ENCODE measurements around the gene SYT12. TPM values are rescaled to one million over a fixed set of nuclear protein-coding genes. Genes with fewer than 3 reads are reported as not detected.

Gene SYT12
- total RNA-seq, 1 donor from 2014 or later: 0.67 TPM

DNA sequence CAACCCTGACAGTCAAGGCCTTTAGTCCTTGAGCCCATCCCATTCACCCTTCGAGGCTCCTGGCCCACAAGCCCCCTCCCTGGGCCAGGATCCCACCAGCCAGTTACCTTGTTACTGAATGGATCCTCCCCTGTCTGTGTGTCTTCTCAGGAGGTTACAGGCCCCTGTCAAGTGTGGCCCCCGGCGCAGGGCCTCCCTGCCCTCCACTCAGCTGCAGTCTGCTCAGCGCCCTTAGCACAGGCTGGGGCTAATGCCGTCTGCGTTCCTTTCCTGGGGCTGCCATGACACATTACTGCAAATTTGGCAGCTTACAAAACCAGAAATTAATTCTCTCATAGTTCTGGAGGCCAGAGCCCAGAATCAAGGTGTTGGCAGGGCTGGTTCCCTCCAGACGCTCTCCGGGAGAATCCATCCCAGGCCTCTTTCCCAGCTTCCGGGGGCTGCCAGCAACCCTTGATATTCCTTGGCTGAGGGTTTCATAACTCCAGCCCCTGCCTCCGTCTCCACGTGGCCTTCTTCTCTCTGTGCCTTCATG is 9.4 kb upstream of the SYT12 start:
- Histone ChIP-seq H2AFZ (replicated peaks) (no peak overlapping the region), H3K4me1 (no peaks in the 10 kb centered on the region), H3K9ac (no peak overlapping the region), H3K36me3 (no peaks in the 10 kb centered on the region), H3K9me3 (ENCODE audit: low read depth) (no peaks in the 10 kb centered on the region), H3K4me3 (no peak overlapping the region), H4K20me1 (ENCODE audit: low read depth) (no peaks in the 10 kb centered on the region), H3K27me3 (no peaks in the 10 kb centered on the region), H3K27ac (no peak overlapping the region), H3K4me2 (no peak overlapping the region), H3F3A (ENCODE audit: low read depth) (no peaks in the 10 kb centered on the region), H3K79me2 (ENCODE audit: low read depth) (no peaks in the 10 kb centered on the region)
- DNase-seq (ENCODE audit: low spot score): no peak
- no peak for TF ChIP-seq EZH2 (IDR thresholded peaks at IDR 0.05)
- TF ChIP-seq, protein P1, sequence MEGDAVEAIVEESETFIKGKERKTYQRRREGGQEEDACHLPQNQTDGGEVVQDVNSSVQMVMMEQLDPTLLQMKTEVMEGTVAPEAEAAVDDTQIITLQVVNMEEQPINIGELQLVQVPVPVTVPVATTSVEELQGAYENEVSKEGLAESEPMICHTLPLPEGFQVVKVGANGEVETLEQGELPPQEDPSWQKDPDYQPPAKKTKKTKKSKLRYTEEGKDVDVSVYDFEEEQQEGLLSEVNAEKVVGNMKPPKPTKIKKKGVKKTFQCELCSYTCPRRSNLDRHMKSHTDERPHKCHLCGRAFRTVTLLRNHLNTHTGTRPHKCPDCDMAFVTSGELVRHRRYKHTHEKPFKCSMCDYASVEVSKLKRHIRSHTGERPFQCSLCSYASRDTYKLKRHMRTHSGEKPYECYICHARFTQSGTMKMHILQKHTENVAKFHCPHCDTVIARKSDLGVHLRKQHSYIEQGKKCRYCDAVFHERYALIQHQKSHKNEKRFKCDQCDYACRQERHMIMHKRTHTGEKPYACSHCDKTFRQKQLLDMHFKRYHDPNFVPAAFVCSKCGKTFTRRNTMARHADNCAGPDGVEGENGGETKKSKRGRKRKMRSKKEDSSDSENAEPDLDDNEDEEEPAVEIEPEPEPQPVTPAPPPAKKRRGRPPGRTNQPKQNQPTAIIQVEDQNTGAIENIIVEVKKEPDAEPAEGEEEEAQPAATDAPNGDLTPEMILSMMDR (IDR thresholded peaks at IDR 0.05): no peak
- TF ChIP-seq EZH2phosphoT487 (IDR thresholded peaks at IDR 0.05): no peak
- Mint-ChIP-seq H3K36me3 (no peaks in the 10 kb centered on the region), H3K27ac (peak overlapping the region; percentile 69), H3K27me3 (ENCODE audit: insufficient read depth, low read depth) (peaks cover 9% of the 10 kb centered on the region), H3K9me3 (no peaks in the 10 kb centered on the region), H3K4me1 (peaks cover 11% of the 10 kb centered on the region), H3K4me3 (no peak overlapping the region)

GRCh38 chr11:67014343-67014742 is 8.6 kb upstream of the SYT12 start:
- Histone ChIP-seq H3K4me3 (no peak overlapping the region), H3K27ac (no peak overlapping the region), H2AFZ (replicated peaks) (no peak overlapping the region), H3K4me2 (no peak overlapping the region), H3K36me3 (no peaks in the 10 kb centered on the region), H3K9me3 (ENCODE audit: low read depth) (no peaks in the 10 kb centered on the region), H4K20me1 (ENCODE audit: low read depth) (no peaks in the 10 kb centered on the region), H3K4me1 (no peaks in the 10 kb centered on the region), H3K9ac (no peak overlapping the region), H3K27me3 (no peaks in the 10 kb centered on the region), H3K79me2 (ENCODE audit: low read depth) (no peaks in the 10 kb centered on the region), H3F3A (ENCODE audit: low read depth) (no peaks in the 10 kb centered on the region)
- Mint-ChIP-seq H3K27ac (peak overlapping the region; percentile 29), H3K4me3 (peak overlapping the region; percentile 15), H3K4me1 (peaks cover 13% of the 10 kb centered on the region), H3K9me3 (no peaks in the 10 kb centered on the region), H3K36me3 (no peaks in the 10 kb centered on the region), H3K27me3 (ENCODE audit: insufficient read depth, low read depth) (peaks cover 11% of the 10 kb centered on the region)
- TF ChIP-seq, protein P1 (IDR thresholded peaks at IDR 0.05): no peak
- no peak for TF ChIP-seq EZH2phosphoT487 (IDR thresholded peaks at IDR 0.05)
- DNase-seq (ENCODE audit: low spot score): no peak

DNA sequence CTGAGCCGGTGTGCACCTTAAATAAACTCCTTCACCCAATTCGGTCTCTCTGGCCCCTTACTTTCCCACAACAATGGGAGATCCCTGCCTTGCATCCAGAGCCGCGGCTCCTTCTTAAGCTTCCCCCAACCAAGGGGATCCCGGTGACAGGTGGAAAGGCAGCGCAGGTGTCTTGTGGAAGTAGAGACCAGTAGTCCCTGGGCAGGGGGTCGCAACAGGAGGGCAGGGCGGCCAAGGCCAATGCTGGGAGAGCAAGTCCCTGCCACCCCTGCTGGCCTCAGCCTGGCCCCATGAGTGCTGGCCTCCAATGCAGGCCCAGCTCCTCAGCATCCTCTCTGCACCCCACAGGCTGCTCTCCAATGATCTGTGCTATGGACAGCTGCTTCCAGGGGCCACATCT is 7.9 kb upstream of the SYT12 start:
- H3K36me3 Mint-ChIP-seq: no peaks in the 10 kb centered on the region
- H3K27ac ChIP-seq: no peak overlapping the region
- no peaks in the 10 kb centered on the region for H3K36me3 ChIP-seq
- H3K9me3 ChIP-seq (ENCODE audit: low read depth): no peaks in the 10 kb centered on the region
- no peaks in the 10 kb centered on the region for H4K20me1 ChIP-seq (ENCODE audit: low read depth)
- TF ChIP-seq EZH2phosphoT487 (IDR thresholded peaks at IDR 0.05): no peak
- TF ChIP-seq, protein P1 (IDR thresholded peaks at IDR 0.05): no peak
- TF ChIP-seq EZH2 (IDR thresholded peaks at IDR 0.05): no peak
- H3F3A ChIP-seq (ENCODE audit: low read depth): no peaks in the 10 kb centered on the region
- peaks cover 11% of the 10 kb centered on the region for H3K27me3 Mint-ChIP-seq (ENCODE audit: insufficient read depth, low read depth)
- no peaks in the 10 kb centered on the region for H3K4me1 ChIP-seq
- DNase-seq (ENCODE audit: low spot score): no peak
- no peaks in the 10 kb centered on the region for H3K9me3 Mint-ChIP-seq
- no peaks in the 10 kb centered on the region for H3K27me3 ChIP-seq
- H3K27ac Mint-ChIP-seq: no peak overlapping the region
- H3K79me2 ChIP-seq (ENCODE audit: low read depth): no peaks in the 10 kb centered on the region
- no peak overlapping the region for H2AFZ ChIP-seq (replicated peaks)
- H3K4me3 Mint-ChIP-seq: no peak overlapping the region
- H3K4me3 ChIP-seq: no peak overlapping the region
- no peak overlapping the region for H3K9ac ChIP-seq
- H3K4me2 ChIP-seq: no peak overlapping the region
- H3K4me1 Mint-ChIP-seq: peaks cover 11% of the 10 kb centered on the region

Data from neural progenitor cell (in vitro differentiated cells).